Keratinocyte (primary cell): ENCODE results near the gene PCSK1N. TPM values are rescaled to one million over a fixed set of nuclear protein-coding genes. Genes with fewer than 3 reads are reported as not detected.

Source experiments
- DNase-seq: peaks from one replicate; pipeline ENCODE4 v3.0.0-alpha.2; 2011; ENCODE audit warnings: low read depth, missing footprints, low spot score
- FAIRE-seq: peaks from 2 replicates; lab custom pipeline; 2011; peaks lifted over from hg19 to GRCh38; lab: Jason Lieb, UNC
- H2AFZ ChIP-seq: 2 replicates; pipeline ENCODE4 v1.6.0; 2012; ENCODE audit warnings: low read length, control low read depth, inconsistent platforms; ENCODE audit not compliant: control insufficient read depth
- H3K27ac ChIP-seq: 2 replicates; pipeline ENCODE4 v1.5.1; 2011; ENCODE audit warnings: low read length; ENCODE audit not compliant: control insufficient read depth, insufficient read depth
- H3K27me3 ChIP-seq: 3 replicates; pipeline ENCODE4 v1.6.0; 2011; ENCODE audit warnings: low read length; ENCODE audit not compliant: control insufficient read depth, insufficient read depth; ENCODE audit errors: extremely low read depth
- H3K36me3 ChIP-seq, 2 experiments: 2 replicates in 1 of 2; 3 replicates in 1 of 2; pipeline ENCODE4 v1.5.1; 2011; ENCODE audit warnings: low read length in 2 of 2, mild to moderate bottlenecking in 1 of 2; ENCODE audit not compliant: control insufficient read depth in 2 of 2, insufficient read depth in 2 of 2; ENCODE audit errors: extremely low read depth in 1 of 2
- H3K4me1 ChIP-seq: 3 replicates; pipeline ENCODE4 v1.5.1; 2011; ENCODE audit warnings: low read length; ENCODE audit not compliant: control insufficient read depth, insufficient read depth; ENCODE audit errors: extremely low read depth
- H3K4me2 ChIP-seq: 3 replicates; pipeline ENCODE4 v1.6.0; 2011; ENCODE audit warnings: low read depth, low read length; ENCODE audit not compliant: control insufficient read depth, insufficient read depth; ENCODE audit errors: extremely low read depth
- H3K4me3 ChIP-seq, 3 experiments: fragments of 200-600 bp in 1 of 3; sonication (generic) in 1 of 3; 2 replicates in 2 of 3; 3 replicates in 1 of 3; pipeline ENCODE4 v1.5.1; 2011 to 2016; ENCODE audit warnings: low read length in 3 of 3, mild to moderate bottlenecking in 3 of 3, control low read depth in 2 of 3, inconsistent platforms in 1 of 3, low read depth in 1 of 3, mixed read lengths in 1 of 3, mixed run types in 1 of 3, moderate library complexity in 1 of 3; ENCODE audit not compliant: control insufficient read depth in 2 of 3, insufficient read depth in 2 of 3; ENCODE audit errors: extremely low read depth in 1 of 3
- H3K79me2 ChIP-seq: 2 replicates; pipeline ENCODE4 v1.6.0; 2012; ENCODE audit warnings: low read length; ENCODE audit not compliant: control insufficient read depth, insufficient read depth
- H3K9ac ChIP-seq: 3 replicates; pipeline ENCODE4 v1.6.0; 2011; ENCODE audit warnings: low read length; ENCODE audit not compliant: control insufficient read depth, insufficient read depth; ENCODE audit errors: extremely low read depth
- H3K9me1 ChIP-seq: 3 replicates; pipeline ENCODE4 v1.6.0; 2011; ENCODE audit warnings: low read length; ENCODE audit not compliant: control insufficient read depth, insufficient read depth; ENCODE audit errors: extremely low read depth
- H3K9me3 ChIP-seq: 2 replicates; pipeline ENCODE4 v1.5.1; 2012; ENCODE audit warnings: low read depth, low read length; ENCODE audit not compliant: control insufficient read depth
- H4K20me1 ChIP-seq: 3 replicates; pipeline ENCODE4 v1.6.0; 2011; ENCODE audit warnings: low read length; ENCODE audit not compliant: control insufficient read depth, insufficient read depth; ENCODE audit errors: extremely low read depth
- CTCF ChIP-seq, 3 experiments: IDR thresholded peaks in 1 of 3; conservative IDR thresholded peaks in 1 of 3; optimal IDR thresholded peaks in 1 of 3; 2 replicates in 2 of 3; 3 replicates in 1 of 3; pipeline versions ENCODE3 to v1.5.1; 2011; ENCODE audit warnings: low read length in 3 of 3, mild to moderate bottlenecking in 3 of 3, moderate library complexity in 2 of 3, control low read depth in 1 of 3, inconsistent platforms in 1 of 3; ENCODE audit not compliant: insufficient read depth in 2 of 3; ENCODE audit errors: extremely low read depth in 1 of 3
- EZH2 ChIP-seq: IDR thresholded peaks from one replicate; pipeline ENCODE4 v1.6.1; 2012; ENCODE audit warnings: inconsistent platforms, mild to moderate bottlenecking, low read length, moderate library complexity
- dilution Hi-C: fragments of 300-500 bp; cut with MboI; formaldehyde crosslinking; loops from one replicate; pipeline ENCODE4 v1.7.0; 2020; ENCODE audit warnings: low sequenced_read_pairs; ENCODE audit not compliant: extremely low pct_ligation_motif_present
- polyA plus RNA-seq, 5 experiments: library from polyadenylated mRNA; depleted of rRNA in 3 of 5; stranded (reverse) in 3 of 5; stranded (forward) in 1 of 5; unstranded in 1 of 5; fragments of >200 nt; gene quantifications; 1 replicate in 1 of 5; 2 replicates in 3 of 5; 3 replicates in 1 of 5; pipeline versions ENCODE4 v1.2.1 to v1.2.3, GENCODE V29; 2011 to 2012; ENCODE audit warnings: missing spikeins in 2 of 5, low read depth in 1 of 5, low replicate concordance in 1 of 5

PCSK1N gene
- polyA plus RNA-seq, 1 donor (not counting 4 experiments of a cell fraction or from before 2014, with no cell fraction given): 0.54 TPM

- peak within 1 kb of the TSS; percentile 91 for H2AFZ ChIP-seq
Observed at GRCh38 chrX:48801280-48802088, 33.9 kb downstream of the PCSK1N start, which contains the start of gene HDAC6. TSS of gene HDAC6 (plus strand) at chrX:48802067. CDS start at chrX:48802693, 626 bp downstream.

DNA sequence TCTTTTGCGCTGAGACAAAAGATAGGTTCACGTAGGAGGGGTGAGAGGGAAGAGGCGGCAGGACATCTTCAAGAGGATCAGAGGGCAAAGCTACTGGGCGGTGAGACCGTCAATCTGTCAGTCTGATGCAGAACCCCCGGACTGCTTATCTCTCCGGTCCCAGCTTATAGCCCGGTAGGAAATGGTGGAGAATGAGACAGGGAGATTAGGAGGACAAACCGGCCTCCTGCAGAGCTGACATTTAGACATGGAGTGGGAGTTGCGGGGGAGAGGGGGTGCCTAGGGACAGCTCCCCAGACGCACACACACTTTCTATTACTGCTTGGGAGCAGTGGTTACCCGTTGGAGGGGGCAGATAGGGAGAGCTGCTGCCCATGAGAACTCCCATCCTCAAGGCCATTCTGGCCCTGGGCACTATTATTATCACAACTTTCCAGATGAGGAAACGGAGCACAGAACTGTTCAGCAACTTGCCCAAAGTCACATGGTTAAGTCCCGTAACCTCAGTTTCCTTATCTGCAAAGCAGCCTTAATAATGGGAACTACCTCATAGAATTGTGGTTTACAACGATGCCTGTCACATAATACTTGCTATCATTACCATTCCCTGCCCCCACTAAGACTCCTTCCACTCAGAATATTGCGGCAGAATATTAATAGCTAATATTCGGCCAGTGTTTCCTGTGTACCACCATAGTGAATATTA is 34.7 kb downstream of the PCSK1N start:
- Histone ChIP-seq H3K79me2 (no peaks in the 10 kb centered on the region), H3K9me1 (no peaks in the 10 kb centered on the region), H3K4me1 (peaks cover 4% of the 10 kb centered on the region), H3K4me2 (peak overlapping the region; percentile 77), H3K27ac (peak overlapping the region; percentile 86), H3K9ac (peak overlapping the region; percentile 84), H2AFZ (peak overlapping the region; percentile 91), H4K20me1 (no peaks in the 10 kb centered on the region), H3K36me3 (peaks cover 0 to 1% of the 10 kb centered on the region in 2 experiments), H3K9me3 (no peaks in the 10 kb centered on the region), H3K4me3 (peak overlapping the region; percentile 52 to 65 (median 62)), H3K27me3 (no peaks in the 10 kb centered on the region)
- DNase-seq: no peak
- TF ChIP-seq EZH2 (no peak), CTCF (optimal IDR thresholded peaks at IDR 0.05 in 1 of 3, IDR thresholded peaks at IDR 0.05 in 1 of 3, conservative IDR thresholded peaks at IDR 0.05 in 1 of 3; ENCODE audit: extremely low read depth in 1 of 3, insufficient read depth in 2 of 3, low read length in 3 of 3) (no peak)
- no peak for FAIRE-seq
- dilution Hi-C loops: no loop called here

More at GRCh38 chrX:48801280-48802088, 33.9 kb downstream of the PCSK1N start, which contains the start of gene HDAC6:
- H3K4me2 ChIP-seq: peak within 1 kb of the TSS; percentile 77
- dilution Hi-C loops: no loop called here
- TF ChIP-seq EZH2: no peak
- TF ChIP-seq CTCF (optimal IDR thresholded peaks at IDR 0.05 in 1 of 3, IDR thresholded peaks at IDR 0.05 in 1 of 3, conservative IDR thresholded peaks at IDR 0.05 in 1 of 3; ENCODE audit: extremely low read depth in 1 of 3, insufficient read depth in 2 of 3, low read length in 3 of 3): no peak
- H4K20me1 ChIP-seq: no peaks in the 10 kb centered on the region
- no peaks in the 10 kb centered on the region for H3K9me3 ChIP-seq
- H3K4me1 ChIP-seq: peaks cover 4% of the 10 kb centered on the region
- H3K9me1 ChIP-seq: no peaks in the 10 kb centered on the region
- no peaks in the 10 kb centered on the region for H3K27me3 ChIP-seq
- H3K9ac ChIP-seq: peak within 1 kb of the TSS; percentile 94
- peak within 1 kb of the TSS; percentile 94 for H3K27ac ChIP-seq
- peaks cover 0 to 1% of the 10 kb centered on the region in 2 experiments for H3K36me3 ChIP-seq
- H3K79me2 ChIP-seq: no peaks in the 10 kb centered on the region
- peak within 1 kb of the TSS; percentile 62 to 74 (median 71) for H3K4me3 ChIP-seq
- FAIRE-seq (no peak), DNase-seq (peak; percentile 77)
